Measurements from ENCODE around the gene VCX3A.

DNA sequence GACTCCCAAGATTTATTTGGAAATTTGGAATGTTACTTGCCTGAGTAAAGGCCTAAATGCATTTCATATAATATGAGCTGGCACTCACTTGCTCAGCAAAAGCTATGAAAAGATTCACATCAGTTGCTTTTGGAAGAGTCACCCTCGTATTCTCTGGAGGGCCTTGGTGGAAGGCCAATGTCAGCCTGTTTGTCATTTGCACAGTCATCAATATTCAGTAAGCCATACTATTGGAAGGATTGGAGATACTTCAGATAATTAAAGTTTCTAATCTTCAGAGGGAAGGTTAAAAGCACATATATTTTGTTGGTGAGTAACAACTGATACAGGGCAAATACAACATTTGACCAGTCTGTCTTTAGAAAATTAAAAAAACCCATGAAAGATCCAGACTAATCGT, 36.6 kb downstream of the VCX3A start:
- TF ChIP-seq, protein P1, sequence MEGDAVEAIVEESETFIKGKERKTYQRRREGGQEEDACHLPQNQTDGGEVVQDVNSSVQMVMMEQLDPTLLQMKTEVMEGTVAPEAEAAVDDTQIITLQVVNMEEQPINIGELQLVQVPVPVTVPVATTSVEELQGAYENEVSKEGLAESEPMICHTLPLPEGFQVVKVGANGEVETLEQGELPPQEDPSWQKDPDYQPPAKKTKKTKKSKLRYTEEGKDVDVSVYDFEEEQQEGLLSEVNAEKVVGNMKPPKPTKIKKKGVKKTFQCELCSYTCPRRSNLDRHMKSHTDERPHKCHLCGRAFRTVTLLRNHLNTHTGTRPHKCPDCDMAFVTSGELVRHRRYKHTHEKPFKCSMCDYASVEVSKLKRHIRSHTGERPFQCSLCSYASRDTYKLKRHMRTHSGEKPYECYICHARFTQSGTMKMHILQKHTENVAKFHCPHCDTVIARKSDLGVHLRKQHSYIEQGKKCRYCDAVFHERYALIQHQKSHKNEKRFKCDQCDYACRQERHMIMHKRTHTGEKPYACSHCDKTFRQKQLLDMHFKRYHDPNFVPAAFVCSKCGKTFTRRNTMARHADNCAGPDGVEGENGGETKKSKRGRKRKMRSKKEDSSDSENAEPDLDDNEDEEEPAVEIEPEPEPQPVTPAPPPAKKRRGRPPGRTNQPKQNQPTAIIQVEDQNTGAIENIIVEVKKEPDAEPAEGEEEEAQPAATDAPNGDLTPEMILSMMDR (IDR thresholded peaks at IDR 0.05): no peak
- TF ChIP-seq POLR2A (IDR thresholded peaks at IDR 0.05): no peak

Data from thyroid gland (tissue), 4 donors.